GM21528 (cell line): ENCODE results near the gene MYO7A.
"Not testable (repeated sequence)": the region's sequence is repeated elsewhere in the genome, so short reads cannot be mapped to it uniquely, and the experiment has no call there.

Experiments
- ATAC-seq: cut with Tn5 transposase; IDR thresholded peaks from one replicate; pipeline ENCODE4 v1.9.1; 2021; ENCODE audit warnings: mild to moderate bottlenecking, moderate library complexity; ENCODE audit not compliant: unreplicated experiment, low FRiP score

MYO7A gene

DNA sequence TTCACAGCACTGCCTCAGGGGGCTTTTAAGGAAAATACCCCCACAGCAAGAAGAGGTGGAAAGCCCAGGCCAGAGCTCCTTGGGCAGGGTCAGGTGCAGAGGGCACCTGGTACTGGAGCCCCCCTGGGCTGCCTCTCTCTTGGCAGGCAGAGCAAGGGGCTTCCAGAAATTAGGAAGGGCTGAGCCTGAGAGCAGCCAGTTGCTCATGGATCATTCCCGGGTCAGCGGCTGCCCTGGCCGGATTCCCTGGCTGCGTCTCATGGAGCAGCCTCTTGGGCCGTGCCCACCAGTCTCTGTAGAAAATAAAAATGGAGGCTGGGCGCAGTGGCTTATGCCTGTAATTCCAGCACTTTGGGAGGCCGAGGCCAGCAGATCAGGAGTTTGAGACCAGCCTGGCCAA, 35.7 kb upstream of the MYO7A start:
- no peak for ATAC-seq

DNA sequence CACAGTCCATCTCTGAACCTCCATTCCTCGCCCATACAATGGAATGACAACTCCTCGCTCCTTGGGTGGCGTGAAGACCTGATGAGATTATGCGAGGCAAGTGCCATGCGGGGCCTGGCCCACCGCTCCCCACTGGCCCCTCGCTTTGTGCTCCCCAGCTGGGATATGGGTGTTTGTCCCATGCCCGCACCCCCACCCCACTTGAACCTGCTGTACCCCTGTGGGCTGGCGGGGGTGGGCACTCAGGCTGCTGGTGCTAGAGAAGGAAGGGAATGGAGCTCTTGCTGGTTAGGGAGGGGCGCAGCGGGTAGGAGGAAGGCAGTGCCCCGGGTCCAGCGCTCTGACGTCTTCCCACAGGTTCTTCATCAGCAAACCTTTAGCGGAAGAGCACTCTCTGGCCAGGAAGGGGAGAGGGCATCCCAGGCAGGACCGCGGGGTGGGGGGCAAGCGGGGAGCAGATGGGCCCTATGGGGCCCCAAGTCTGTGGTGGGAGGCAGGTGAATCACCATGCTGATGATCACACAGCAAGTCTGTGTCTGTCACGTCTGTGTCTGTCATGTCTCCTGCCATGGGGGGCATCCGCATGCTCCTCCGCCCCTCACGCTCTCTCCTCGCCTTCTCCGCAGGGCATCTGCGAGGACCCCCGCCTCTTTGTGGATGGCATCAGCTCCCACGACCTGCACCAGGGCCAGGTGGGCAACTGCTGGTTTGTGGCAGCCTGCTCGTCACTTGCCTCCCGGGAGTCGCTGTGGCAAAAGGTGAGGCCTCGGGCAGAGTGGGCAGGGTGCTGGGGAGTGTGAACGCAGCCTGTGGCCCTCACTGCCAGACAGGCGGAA, 34.8 kb upstream of the MYO7A start:
- no peak for ATAC-seq

DNA sequence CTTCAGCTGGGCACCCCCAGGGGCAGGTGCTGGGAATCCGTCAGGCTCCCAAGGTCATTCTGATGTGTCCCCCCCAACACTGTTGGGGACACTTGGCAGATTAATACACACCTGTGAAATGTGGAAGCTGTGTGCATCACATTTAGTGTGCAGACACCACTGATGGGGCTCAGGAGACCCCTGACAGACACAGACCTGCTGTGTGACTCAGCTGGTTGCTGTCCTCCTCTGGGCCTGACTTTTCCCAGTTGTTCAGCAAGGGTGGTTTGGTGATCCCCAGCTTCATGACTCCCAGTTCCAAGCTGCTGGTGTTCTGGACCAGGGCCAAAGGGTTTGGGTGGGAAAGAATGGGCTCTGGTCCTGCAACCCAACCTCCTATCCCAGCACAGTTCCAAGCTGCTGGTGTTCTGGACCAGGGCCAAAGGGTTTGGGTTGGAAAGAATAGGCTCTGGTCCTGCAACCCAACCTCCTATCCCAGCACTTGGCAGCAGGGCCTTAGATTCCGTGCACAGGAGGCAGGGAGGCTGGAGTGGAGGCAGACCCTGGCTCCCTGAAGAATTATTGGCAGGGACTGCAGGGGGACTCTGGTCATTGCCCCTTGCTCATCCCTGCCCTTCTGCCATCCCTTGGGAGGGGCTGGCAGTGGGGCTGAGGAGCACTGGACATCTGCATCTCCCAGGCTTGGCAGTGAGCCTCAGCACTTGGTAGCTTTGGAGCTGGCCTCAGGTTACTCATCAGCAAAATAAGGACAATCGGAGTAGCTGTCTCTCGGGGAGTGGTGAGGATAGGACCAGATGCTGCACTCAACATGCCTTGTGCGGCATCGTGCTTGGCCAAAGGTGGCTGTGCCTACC, 33.8 kb upstream of the MYO7A start:
- no peak for ATAC-seq

DNA sequence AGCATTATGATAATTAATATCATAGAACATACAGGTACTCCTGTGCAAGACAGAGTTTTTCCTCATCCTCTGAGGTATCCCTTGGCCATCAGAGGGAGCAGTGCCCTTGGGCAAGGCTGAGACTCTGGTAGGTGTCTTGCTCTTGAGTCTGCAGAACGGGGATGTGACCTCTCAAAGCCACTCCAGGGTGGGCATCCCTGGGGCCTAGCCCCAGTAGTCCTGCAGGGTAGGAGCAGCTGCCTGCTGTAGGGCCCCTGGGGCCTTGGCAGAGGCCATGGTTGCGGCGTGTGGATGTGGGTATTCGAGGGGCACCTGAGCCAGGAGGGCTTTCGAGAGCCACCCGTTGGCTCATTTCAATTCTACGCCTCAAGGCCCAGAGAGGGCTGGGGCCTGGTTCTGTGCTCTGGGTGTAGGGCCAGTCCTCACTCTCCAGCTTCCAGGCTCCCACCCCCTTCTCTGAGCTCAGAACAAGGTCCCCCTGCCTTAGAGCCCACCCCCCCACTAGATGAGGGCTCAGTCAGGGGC, 33.1 kb upstream of the MYO7A start:
- no peak for ATAC-seq

DNA sequence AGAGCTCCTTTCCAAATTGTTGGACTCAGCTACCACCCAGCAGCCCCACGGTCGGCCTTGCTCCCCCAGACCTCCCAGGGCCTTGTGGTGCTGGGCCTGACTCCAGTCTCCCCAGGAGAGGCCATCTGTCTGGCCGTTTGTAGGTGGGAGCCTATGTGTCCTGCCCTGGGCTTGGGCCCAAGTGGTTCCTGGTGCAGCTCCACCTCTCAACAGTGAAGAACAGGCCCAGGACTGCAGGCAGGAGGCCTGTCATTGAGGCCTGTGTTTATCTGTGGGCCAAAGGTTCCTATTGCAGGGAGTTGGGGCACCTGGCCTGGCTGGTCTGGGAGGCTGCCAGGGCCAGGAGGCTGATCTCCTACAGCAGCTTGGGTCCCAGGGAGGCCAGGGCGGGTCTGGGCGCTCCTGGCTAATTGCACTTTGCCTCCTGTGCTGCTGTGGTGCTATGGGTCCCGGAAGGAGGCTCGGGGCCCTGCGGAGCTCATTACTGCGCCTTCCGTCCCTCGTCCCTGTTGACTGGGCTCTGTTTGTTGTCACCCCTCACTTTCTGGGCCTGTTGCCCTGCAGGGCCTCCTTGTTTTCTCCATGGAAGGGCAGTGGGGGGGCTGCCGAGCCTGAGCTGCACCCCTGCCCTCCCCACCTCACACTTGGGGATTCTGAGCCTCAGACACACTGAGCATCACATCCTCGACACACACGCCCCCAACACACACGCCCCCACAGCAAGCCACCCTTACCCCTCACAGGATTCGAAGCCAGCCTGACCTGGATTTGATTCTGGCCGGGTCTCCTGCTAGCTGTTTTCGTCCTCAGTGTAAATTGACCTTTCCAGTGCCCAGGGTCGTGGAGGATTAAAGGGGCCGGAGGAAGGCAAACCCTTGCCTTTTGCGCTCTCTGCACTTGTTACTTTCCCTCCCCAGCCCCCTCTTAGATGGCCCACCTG, 32.2 kb upstream of the MYO7A start:
- no peak for ATAC-seq

DNA sequence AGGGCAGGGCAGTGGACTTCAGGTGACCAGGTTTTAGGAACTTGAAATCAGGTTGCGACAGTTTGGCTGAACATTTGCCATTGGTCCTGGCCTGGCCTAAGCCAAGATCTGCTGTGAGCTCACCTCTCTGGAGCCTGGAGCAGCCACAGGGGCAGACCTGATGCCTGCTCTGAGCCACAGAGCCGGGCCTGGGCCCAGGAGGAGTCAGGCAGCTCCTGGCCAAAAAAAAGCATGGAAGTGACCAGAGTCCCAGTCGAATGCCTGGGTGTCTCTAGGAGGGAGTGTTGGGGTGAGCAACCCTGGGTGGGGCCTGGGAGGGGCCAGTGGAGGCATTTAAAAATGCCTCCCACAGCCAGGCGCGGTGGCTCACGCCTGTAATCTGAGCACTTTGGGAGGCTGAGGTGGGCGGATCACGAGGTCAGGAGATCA, 31.4 kb upstream of the MYO7A start:
- ATAC-seq = no peak

DNA sequence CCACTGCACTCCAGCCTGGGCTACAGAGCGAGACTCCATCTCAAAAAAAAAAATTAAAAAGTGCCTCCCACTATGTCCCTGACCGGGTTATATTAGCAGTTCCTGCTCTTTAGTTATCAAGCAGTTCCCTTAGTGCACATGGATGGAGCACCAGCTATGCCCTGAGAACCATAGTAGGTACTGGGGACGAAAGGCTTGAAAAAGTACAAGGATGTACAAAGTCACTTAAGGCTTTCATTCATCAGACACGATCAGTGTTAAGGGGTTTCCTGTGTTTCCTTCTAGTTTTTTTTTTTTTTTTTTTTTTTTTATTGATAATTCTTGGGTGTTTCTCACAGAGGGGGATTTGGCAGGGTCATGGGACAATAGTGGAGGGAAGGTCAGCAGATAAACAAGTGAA, 30.9 kb upstream of the MYO7A start:
- not testable (repeated sequence) for ATAC-seq

DNA sequence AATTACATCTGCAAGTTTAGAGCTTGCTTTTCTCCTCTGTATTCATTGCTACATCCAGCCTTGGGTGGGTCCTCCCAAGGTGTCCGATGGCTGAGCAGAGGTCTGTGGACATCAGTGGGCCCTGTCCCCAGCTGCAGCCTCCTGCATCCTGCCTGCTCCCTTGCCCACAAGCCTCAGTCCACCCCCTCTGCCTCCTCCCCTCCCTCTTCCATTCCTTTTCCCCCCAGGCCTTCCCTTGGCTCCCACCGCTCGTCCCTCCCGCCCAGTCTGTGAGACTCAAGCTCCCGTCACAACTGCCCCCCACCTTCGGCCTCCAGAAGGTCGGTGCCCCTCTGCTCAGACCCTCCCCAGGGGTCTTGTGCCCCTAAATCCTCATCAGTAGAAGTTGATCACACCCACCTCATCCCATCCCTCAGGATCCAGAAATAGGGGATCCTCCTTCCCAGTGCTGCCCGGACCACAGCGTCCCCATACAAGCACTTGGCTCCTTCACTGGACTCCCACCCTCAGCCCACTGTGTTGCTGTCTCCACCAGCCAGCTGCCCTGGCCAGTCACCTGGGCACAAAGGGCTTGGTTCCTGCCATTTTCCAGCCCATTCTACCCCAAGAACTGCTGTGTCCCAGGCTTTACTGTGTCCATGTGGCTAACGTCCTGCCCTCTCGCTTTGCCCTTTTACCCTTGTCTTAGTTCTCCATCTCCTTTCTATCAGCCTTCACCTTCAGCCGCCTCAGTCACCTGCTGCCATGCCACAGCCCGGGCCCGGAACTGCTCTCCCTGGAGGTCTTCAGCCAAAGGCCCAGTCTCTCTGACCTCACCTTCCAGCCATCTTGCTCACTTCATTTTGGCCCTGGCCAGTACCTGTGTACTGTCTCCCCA, 27.6 kb upstream of the MYO7A start:
- ATAC-seq = no peak

DNA sequence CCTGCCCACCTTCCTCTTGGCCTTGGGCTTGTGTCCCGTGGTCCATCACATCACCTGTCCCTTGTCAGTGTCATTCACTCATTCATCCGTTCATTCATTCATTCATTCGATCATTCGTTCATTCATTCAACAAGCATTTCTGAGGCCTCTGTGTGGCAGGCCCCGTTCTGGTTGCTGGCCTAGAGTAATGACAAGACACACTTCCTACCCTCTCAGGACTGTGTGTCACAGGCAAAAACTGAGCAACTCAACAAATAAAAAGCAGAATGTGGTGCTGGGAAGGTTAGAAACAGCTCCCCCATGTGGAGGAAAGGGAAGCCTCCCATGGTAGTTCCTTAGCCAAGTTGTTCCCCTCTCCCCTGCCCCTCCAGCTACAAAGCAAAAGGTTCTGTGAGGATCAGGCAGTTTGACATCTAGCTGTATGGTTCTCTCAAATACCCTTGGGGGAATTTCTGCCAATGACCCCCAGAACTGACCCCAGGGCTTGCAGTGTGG, 27.0 kb upstream of the MYO7A start:
- no peak for ATAC-seq

DNA sequence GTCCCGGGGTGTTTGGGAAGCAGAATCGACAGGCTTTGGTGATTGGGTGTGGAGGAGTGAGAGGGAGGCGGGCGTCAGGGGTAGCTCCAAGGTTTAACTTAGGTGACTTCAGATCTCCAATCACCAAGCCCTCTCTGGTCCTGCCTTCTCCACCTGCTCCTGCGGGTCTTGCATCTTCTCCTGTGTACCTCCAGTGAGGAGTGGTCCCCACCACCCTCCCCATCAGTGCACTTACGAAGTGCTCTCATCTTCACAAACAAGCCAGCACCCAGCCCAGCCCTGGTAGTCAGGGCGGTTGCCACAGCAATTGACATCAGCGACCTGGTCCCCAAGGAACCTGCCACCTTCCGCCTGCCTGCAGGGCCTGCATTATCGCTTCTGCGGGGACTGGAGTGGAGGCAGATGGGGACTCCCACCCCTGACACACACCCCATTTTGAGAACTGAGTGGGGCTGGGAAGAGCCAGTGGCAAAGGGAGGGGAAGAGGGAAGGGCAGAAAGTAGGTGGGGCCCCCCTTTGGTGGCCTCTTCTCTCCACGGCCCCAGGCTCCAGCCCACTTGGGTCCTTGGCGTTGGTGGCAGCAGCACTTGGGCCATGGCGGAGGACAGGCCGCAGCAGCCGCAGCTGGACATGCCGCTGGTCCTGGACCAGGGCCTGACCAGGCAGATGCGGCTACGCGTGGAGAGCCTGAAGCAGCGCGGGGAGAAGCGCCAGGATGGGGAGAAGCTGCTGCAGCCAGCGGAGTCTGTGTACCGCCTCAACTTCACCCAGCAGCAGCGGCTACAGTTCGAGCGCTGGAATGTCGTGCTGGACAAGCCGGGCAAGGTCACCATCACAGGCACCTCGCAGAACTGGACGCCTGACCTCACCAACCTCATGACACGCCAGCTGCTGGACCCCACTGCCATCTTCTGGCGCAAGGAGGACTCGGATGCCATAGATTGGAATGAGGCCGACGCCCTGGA, 25.5 kb upstream of the MYO7A start, which contains the start of gene OMP:
Gene OMP, plus strand, starts transcription at position 595 of the 965 bp plus-strand sequence. Its CDS starts 0 bp downstream, at position 595.
- ATAC-seq = no peak

DNA sequence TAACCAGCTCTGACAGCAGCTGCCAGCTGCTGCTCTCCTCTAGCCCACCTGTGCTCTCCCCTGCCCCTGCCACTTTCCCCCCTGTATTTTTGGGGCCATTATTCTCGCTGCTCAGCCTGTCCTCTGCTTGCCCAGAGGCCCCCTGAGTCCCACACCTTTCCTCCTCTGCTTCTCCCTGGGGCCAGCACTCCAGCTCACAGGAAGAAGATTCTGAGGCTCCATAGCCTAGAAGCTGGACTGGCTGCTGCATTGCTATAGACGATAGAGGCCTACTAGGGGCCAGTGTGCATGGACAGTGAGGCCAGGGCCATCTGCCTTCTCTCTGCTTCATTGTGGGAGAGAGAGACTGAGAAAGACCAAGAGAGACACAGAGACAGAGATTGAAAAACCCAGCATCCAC, 24.7 kb upstream of the MYO7A start:
- no peak for ATAC-seq

DNA sequence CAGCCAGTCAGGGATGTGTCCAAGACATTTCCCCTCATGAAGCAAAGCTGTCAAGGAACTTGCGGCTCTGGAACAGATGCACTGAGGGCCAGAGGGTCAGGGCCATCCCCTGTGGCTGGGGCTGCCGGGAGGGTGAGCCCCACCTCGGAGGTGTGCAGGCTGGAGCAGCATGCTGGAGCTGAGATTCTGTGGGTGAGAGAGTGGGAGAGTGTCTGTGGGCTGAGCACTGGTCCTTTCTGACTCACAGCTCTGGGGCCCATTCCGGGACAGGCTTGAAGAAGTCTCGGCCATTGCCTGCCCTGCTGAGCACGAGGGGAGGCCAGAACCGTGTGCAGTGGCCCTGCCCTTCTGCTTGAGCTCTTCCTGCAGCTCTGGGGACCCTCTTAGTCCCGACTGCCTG, 23.3 kb upstream of the MYO7A start:
- no peak for ATAC-seq

DNA sequence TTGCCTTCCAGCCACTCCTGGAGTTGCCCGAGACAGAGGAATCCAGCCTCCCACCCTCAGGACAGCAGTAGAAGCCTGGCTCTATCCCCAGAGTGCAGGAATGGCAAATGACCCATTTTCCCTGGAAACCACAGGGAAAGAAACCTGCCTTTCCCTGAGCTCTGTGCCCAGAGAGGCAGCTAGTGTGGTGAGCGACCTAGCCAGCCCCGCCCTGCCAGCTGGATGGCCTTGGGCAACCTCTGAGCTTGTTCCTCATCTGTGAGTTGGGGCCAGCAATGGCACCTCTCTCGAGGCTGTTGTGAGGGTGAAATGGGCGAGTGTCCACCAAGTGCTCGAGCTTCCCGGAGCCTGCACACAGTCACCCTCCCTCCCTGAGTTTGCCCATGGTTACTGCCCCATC, 21.7 kb upstream of the MYO7A start:
- no peak for ATAC-seq

DNA sequence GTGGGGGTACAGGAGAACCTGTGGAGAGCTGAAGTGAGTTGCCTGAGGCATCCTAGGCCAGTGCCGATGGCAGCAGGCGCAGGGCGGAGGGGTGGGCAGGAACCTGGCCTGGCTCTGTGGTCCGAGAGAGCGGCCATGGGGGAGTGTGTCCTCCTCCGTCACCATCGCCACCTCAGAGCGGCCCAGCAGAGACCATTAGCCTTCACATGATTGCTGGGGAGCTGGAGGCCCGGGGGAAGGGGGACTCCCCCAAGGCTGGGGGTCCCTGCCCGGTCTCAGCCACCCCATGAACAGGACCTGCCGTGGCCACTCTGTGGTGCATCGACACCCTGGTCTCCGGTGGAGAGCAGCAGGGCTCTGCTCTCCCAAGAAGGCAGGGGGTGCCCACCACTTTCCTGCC, 21.3 kb upstream of the MYO7A start:
- no peak for ATAC-seq

DNA sequence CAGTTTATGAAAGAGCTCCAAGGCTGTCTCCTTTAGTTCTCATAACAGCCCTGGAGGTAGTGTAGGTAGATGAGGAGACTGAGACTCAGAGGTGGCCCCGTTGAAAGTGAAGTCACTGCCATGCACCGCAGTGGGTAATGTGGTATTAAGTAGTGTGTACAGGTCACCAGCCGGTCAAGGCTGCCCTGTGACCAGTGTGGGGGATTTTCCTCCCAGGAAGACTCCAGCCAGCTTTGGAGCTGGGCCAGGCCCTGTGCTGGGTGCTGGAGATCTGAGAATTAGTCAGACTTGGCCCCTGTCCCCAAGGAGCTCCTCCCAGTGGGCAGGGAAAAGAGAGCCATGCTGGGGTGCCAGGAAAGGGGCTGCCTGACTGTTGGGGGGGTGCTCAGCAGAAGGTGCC, 20.1 kb upstream of the MYO7A start:
- no peak for ATAC-seq

DNA sequence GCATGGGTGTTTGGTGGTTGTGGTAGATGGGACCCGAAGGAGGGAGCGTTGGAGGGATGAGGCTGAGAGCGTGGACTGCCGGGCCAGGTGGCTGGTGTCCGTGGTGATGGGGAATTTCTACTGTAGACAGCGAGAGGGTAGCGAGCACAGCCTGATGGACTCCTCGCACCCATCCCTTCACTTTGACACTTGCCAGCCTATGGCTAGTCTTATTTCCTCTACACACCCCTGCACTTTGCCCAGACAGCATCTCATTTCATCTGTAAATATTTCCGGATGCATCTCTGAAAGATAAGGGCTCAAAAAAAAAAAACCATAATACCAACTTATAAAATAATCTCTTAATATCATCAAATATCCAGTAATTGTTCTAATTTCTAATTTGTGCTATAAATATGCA, 19.6 kb upstream of the MYO7A start:
- no peak for ATAC-seq

DNA sequence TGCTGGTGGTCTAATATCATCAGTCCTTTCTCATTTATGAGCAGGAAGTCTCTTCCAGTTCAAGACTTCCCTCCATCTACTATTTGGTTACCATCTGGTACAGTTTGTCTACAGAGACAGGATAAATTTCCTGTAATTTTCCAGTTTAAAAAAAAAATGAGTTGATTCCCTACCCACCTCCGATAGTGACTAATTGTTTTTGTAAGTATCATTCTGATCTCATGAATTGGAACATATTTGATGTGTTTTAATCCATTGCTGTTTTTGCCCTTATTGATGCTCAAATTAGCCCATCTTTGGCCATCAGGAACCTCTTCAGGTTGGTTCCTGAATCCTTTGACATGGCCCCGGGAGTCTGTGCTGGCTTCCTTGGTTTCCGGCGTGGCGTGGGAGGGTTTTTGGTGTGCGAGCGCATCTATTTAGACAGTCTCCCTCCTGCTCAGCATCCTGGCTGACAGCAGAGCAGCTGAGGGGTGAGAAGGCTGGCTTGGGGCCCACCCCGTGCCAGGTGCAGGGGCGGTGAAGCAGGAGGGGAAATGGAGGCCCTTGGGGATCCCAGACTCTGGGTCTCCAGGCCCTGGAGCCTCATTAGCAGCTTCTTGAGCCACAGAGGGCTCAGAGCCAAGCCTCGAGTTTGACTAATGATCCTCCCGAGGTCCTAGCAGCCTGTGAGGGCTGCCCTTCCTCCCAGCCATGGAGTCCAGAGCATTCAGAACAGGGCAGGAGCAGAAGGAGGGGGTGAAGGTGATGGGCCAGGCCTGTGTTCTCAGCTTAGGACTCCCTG, 18.6 kb upstream of the MYO7A start:
- no peak for ATAC-seq
